ENCODE data around the gene KLRC3. TPM values are rescaled to one million over a fixed set of nuclear protein-coding genes. Genes with fewer than 3 reads are reported as not detected.

Gene KLRC3
- 0.21 to 0.36 TPM in 2 of 5 replicates, not detected in the others for total RNA-seq (2022; extraction: Qiagen RNA extraction; ENCODE audit: low read depth)

GRCh38 chr12:10420334-10420733 is at the start of gene KLRC3:
Gene KLRC3 (minus strand): TSS chr12:10420595. CDS start chr12:10420550, 45 bp downstream.

GRCh38 chr12:10453156-10453555 is 32.8 kb upstream of the KLRC3 start, which contains the start of gene KLRC1:
Gene KLRC1 (minus strand): TSS chr12:10453377. CDS start chr12:10451156, 2,221 bp downstream.

GRCh38 chr12:10435816-10436215 is 15.4 kb upstream of the KLRC3 start, which contains the start of gene KLRC2:
Gene KLRC2 (minus strand): TSS chr12:10436010. CDS start chr12:10435986, 24 bp downstream.

GRCh38 chr12:10409392-10409791 is 11.0 kb downstream of the KLRC3 start, which contains the start of gene KLRC4:
Gene KLRC4 (minus strand): TSS chr12:10409757. CDS start chr12:10409575, 182 bp downstream.

GRCh38 chr12:10389904-10390303 is 30.5 kb downstream of the KLRC3 start, which contains the start of gene KLRK1:
Gene KLRK1 (minus strand): TSS chr12:10390041. CDS start chr12:10388810, 1,231 bp downstream.

Other genes with a start within 250 kb of the KLRC3 start
- gene OLR1, start 248.5 kb downstream of the KLRC3 start, total RNA-seq (2022; extraction: Qiagen RNA extraction; ENCODE audit: low read depth) = 0.89 to 2.3 TPM (median 1.6 TPM) in 5 replicates
- 0.12 to 0.36 TPM (median 0.16 TPM) in 5 replicates for gene TMEM52B, start 241.6 kb downstream of the KLRC3 start, total RNA-seq (2022; extraction: Qiagen RNA extraction; ENCODE audit: low read depth)
- 34.0 to 59.7 TPM (median 39.5 TPM) in 5 replicates for gene GABARAPL1, start 207.7 kb downstream of the KLRC3 start, total RNA-seq (2022; extraction: Qiagen RNA extraction; ENCODE audit: low read depth)
- not detected in 5 replicates for gene KLRD1, start 112.7 kb downstream of the KLRC3 start, total RNA-seq (2022; extraction: Qiagen RNA extraction; ENCODE audit: low read depth)
- not detected in 5 replicates for gene KLRK1, start 30.6 kb downstream of the KLRC3 start, total RNA-seq (2022; extraction: Qiagen RNA extraction; ENCODE audit: low read depth)
- gene KLRC4, start 10.8 kb downstream of the KLRC3 start, total RNA-seq (2022; extraction: Qiagen RNA extraction; ENCODE audit: low read depth) = not detected in 5 replicates
- gene KLRC2, start 15.4 kb upstream of the KLRC3 start, total RNA-seq (2022; extraction: Qiagen RNA extraction; ENCODE audit: low read depth) = 1.2 to 2.0 TPM (median 1.4 TPM) in 5 replicates
- not detected in 5 replicates for gene KLRC1, start 32.8 kb upstream of the KLRC3 start, total RNA-seq (2022; extraction: Qiagen RNA extraction; ENCODE audit: low read depth)
- 0.45 to 0.70 TPM (median 0.67 TPM) in 5 replicates for gene EIF2S3B, start 85.3 kb upstream of the KLRC3 start, total RNA-seq (2022; extraction: Qiagen RNA extraction; ENCODE audit: low read depth)
- gene MAGOHB, start 193.0 kb upstream of the KLRC3 start, total RNA-seq (2022; extraction: Qiagen RNA extraction; ENCODE audit: low read depth) = 48.3 to 56.6 TPM (median 52.1 TPM) in 5 replicates

Measured in A549 treated with DMSO at 1 μM for 4 hours (cell line).